Mucosa of rectum (tissue), 2 donors: ENCODE measurements around the gene TFR2.

ENCODE experiments used
- H3K27ac ChIP-seq, 2 donors: one replicate each; pipeline ENCODE4 v1.7.0; 2013; ENCODE audit warnings: inconsistent platforms in 2 of 2, low read depth in 2 of 2, low read length in 2 of 2
- H3K27me3 ChIP-seq, 2 donors: one replicate each; pipeline ENCODE4 v1.7.0; 2013; ENCODE audit warnings: low read length in 2 of 2; ENCODE audit not compliant: control insufficient read depth in 2 of 2, insufficient read depth in 2 of 2
- H3K36me3 ChIP-seq, 2 donors: one replicate each; pipeline ENCODE4 v1.7.0; 2013; ENCODE audit warnings: low read length in 2 of 2; ENCODE audit not compliant: control insufficient read depth in 2 of 2, insufficient read depth in 2 of 2
- H3K4me1 ChIP-seq, 2 donors: one replicate each; pipeline ENCODE4 v1.7.0; 2013; ENCODE audit warnings: low read length in 2 of 2, mild to moderate bottlenecking in 1 of 2; ENCODE audit not compliant: control insufficient read depth in 2 of 2, insufficient read depth in 2 of 2
- H3K4me3 ChIP-seq, 2 donors: one replicate each; pipeline ENCODE4 v1.7.0; 2013; ENCODE audit warnings: low read length in 2 of 2
- H3K9ac ChIP-seq, 2 donors: one replicate each; pipeline ENCODE4 v1.7.0; 2013; ENCODE audit warnings: low read length in 2 of 2, low read depth in 1 of 2, mild to moderate bottlenecking in 1 of 2
- H3K9me3 ChIP-seq, 2 donors: one replicate each; pipeline ENCODE4 v1.7.0; 2013; ENCODE audit warnings: low read length in 2 of 2; ENCODE audit not compliant: control insufficient read depth in 2 of 2
- donor health status: healthy.
- donor health status: Normal muscosa, but diverticular disease.

Gene TFR2

GRCh38 chr7:100626530-100627237 is 14.7 kb downstream of the TFR2 start:
- Histone ChIP-seq H3K4me3 (peak overlapping the region; percentile 43 to 48), H3K9me3 (no peaks in the 10 kb centered on the region), H3K4me1 (peaks cover 3 to 5% of the 10 kb centered on the region in 2 donors), H3K36me3 (no peaks in the 10 kb centered on the region), H3K27me3 (peaks cover 0 to 3% of the 10 kb centered on the region in 2 donors), H3K27ac (peak overlapping the region in 1 of 2 donors; percentile 58), H3K9ac (peak overlapping the region in 1 of 2 donors; percentile 54)

- peak overlapping the region; percentile 43 to 48 for H3K4me3 ChIP-seq
- H3K9ac ChIP-seq: no peak overlapping the region
- no peaks in the 10 kb centered on the region for H3K9me3 ChIP-seq
- peaks cover 0 to 3% of the 10 kb centered on the region in 2 donors for H3K27me3 ChIP-seq
- peaks cover 3 to 5% of the 10 kb centered on the region in 2 donors for H3K4me1 ChIP-seq
- H3K36me3 ChIP-seq: no peaks in the 10 kb centered on the region
- no peak overlapping the region for H3K27ac ChIP-seq
Measured at GRCh38 chr7:100626055-100626454, 15.3 kb downstream of the TFR2 start.

- H3K9me3 ChIP-seq: no peaks in the 10 kb centered on the region
- peaks cover 3 to 5% of the 10 kb centered on the region in 2 donors for H3K4me1 ChIP-seq
- no peak overlapping the region for H3K4me3 ChIP-seq
- H3K27me3 ChIP-seq: peaks cover 0 to 3% of the 10 kb centered on the region in 2 donors
- no peak overlapping the region for H3K27ac ChIP-seq
- H3K9ac ChIP-seq: no peak overlapping the region
- H3K36me3 ChIP-seq: no peaks in the 10 kb centered on the region
Measured at GRCh38 chr7:100623951-100624824, 17.2 kb downstream of the TFR2 start.

DNA sequence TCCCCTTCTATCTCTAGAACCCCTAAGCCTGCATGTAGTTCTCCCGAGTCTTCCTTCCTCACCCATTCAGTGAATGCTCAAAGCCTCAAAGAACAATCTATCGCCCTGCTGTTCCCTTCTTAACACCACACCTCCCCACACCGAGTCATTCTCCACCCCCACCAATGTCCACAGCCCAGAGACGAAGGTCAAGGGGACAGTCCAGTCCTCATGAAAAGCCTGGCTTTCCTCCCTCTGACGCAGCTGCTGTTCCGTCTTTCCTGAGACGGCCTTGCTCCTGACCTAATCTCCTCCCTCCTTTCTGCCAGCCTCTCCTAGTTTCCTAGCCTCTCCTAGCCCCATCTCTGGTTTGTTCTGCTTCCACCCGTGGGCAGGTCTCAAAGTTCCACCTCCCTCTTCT is 19.8 kb downstream of the TFR2 start:
- Histone ChIP-seq H3K4me3 (no peak overlapping the region), H3K4me1 (no peaks in the 10 kb centered on the region), H3K9me3 (no peaks in the 10 kb centered on the region), H3K27me3 (peaks cover 0 to 3% of the 10 kb centered on the region in 2 donors), H3K36me3 (no peaks in the 10 kb centered on the region), H3K9ac (no peak overlapping the region), H3K27ac (no peak overlapping the region)

DNA sequence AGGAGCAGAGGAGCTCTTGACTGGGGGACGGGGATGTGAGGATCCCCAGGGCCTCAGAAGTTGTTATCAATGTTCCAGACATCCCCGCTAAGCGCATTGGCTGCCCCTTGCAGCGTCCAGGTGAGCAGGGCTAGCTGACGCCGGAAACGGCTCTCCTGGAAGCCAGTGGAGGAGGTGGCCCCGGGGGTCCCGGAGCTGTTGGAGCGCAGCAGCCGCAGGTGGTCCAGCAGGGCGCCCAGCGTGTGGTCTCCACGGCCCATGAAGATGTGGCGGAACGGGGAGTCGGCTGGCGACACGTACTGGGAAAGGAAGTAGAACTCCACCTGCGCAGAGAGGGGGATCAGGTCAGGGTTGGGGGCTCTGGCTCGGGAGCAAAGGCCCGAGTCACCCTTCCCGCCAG is 20.5 kb downstream of the TFR2 start:
- peaks cover 0 to under 1% of the 10 kb centered on the region in 2 donors for H3K27me3 ChIP-seq
- no peak overlapping the region for H3K4me3 ChIP-seq
- H3K36me3 ChIP-seq: no peaks in the 10 kb centered on the region
- no peak overlapping the region for H3K27ac ChIP-seq
- no peaks in the 10 kb centered on the region for H3K9me3 ChIP-seq
- H3K9ac ChIP-seq: no peak overlapping the region
- H3K4me1 ChIP-seq: no peaks in the 10 kb centered on the region

DNA sequence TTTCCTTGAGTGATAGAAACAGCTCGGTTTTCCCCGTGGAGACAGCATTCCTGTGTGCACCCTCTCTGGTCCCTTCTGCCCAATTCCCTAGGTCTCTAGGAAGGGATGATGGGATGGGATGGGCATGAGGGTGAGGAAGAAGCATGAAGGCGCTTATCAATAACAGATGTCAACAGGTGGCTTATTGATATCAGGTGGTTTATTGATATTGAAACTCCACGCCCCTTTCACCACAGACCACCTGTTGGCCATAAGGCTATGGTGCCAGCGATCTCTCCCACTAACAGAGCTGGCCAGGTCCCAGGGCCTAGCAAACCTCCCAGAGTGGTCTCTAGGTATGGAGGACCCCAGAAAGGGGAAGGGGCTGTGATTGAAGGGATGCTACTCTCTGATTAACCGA is 21.1 kb downstream of the TFR2 start:
- H3K9me3 ChIP-seq: no peaks in the 10 kb centered on the region
- H3K9ac ChIP-seq: no peak overlapping the region
- no peak overlapping the region for H3K27ac ChIP-seq
- H3K4me1 ChIP-seq: no peaks in the 10 kb centered on the region
- no peak overlapping the region for H3K4me3 ChIP-seq
- H3K36me3 ChIP-seq: no peaks in the 10 kb centered on the region
- H3K27me3 ChIP-seq: no peaks in the 10 kb centered on the region

DNA sequence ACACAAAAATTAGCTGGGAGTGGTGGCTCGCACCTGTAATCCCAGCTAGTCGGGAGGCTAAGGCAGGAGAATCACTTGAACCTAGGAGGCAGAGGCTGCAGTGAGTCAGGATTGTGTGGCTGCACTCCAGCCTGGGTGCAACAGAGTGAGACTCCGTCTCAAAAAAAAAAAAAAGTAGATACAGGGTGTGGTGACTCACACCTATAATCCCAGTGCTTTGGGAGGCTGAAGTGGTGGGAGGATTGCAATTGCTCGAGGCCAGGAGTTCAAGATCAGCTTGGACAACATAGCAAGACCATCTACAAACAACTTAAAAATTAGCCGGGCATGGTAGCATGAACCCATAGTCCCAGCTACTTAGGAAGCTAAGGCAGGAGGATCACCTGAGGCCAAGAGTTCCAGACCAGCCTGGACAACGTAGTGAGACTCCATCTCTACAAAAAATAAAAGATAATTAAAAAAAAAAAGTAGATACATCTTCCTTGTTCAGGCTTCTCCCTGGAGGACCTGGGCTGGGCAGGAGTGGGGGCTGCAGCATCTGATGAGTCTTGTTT is 27.0 kb downstream of the TFR2 start:
- Histone ChIP-seq H3K4me3 (no peak overlapping the region), H3K27ac (no peak overlapping the region), H3K4me1 (peaks cover 8 to 9% of the 10 kb centered on the region in 2 donors), H3K9me3 (no peaks in the 10 kb centered on the region), H3K9ac (no peak overlapping the region), H3K27me3 (no peaks in the 10 kb centered on the region), H3K36me3 (no peaks in the 10 kb centered on the region)

DNA sequence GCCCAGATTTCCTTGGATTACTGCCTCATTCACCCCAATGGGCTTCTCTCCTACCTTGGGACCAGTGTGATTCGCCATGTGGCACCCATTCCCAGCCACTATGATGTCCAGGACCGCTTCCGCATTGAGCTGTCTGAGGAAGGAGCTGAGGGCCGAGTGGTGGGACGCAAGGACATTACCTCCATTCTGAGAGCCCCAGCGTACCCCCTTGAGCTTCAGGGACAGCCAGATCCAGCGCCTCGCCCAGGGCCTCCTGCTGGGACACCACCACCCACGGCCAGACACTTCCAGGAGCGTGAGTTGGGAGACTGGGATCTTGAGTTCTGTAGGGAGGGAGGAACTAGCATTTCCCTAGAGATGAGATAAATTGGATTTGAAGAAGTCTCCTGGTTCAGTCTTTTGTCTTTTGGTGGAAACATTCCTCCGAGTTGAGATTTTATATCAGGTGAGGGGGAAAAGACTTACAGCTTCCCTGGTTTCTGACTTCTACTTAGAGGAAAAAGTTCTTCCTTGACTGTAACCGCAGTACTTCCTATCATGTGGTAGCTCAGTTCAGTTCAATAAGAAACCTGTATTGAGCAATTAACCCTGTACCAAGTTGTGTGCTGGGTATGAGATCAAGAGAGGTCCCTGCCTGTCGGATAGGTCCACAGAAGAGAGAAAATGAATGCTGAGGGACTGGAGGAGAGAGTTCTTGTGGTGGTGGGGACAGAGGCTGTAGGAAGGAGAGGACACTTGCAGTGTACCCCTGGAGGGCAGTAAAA is 27.8 kb downstream of the TFR2 start:
- peak overlapping the region in 1 of 2 donors; percentile 17 for H3K9ac ChIP-seq
- no peaks in the 10 kb centered on the region for H3K27me3 ChIP-seq
- H3K4me1 ChIP-seq: peaks cover 8 to 9% of the 10 kb centered on the region in 2 donors
- H3K36me3 ChIP-seq: no peaks in the 10 kb centered on the region
- peak overlapping the region; percentile 90 to 91 for H3K4me3 ChIP-seq
- H3K9me3 ChIP-seq: no peaks in the 10 kb centered on the region
- H3K27ac ChIP-seq: no peak overlapping the region

DNA sequence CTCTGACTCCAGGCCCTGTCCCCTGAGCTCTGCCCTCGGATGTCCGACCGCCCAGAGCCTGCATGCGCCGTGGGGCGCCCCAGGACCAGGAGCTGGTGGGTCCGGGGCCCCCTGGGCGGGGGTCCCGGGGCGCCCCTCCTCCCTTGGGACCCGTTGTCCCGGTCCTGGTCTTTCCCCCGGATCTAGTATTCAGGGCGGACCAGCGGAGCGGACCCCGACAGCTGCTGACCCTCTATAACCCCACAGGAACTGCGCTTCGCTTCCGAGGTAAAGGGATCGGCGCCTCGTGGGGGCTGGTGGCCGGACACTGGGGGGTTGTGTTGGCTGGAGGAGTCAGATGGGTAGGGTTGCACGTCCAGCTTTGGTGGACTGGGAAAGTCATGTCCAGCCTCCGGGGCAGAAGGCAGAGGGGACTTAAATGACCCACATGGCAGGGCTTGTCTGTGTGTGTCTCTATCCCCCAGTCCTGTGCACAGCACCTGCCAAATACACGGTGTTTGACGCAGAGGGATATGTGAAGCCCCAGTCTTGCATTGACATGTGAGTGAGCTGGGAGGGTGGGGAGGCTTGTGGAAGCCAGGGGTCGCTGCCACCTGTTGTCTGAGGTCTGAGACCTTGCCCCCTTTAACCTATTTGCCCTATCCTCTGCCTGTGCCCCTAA is 28.5 kb downstream of the TFR2 start:
- H3K27ac ChIP-seq: peak overlapping the region; percentile 94 to 95
- H3K4me3 ChIP-seq: peak overlapping the region; percentile 90 to 91
- H3K36me3 ChIP-seq: no peaks in the 10 kb centered on the region
- no peaks in the 10 kb centered on the region for H3K9me3 ChIP-seq
- peak overlapping the region; percentile 65 to 94 for H3K9ac ChIP-seq
- H3K27me3 ChIP-seq: no peaks in the 10 kb centered on the region
- H3K4me1 ChIP-seq: peaks cover 8 to 9% of the 10 kb centered on the region in 2 donors
